GM12873 (cell line): ENCODE measurements around the gene SLC22A4.

ENCODE experiments used
- TF ChIP-seq, protein P1 (sequence below): IDR thresholded peaks from 2 replicates; pipeline ENCODE4 v1.5.1; 2012; ENCODE audit warnings: low read depth, mild to moderate bottlenecking, moderate library complexity, low read length, control low read depth; ENCODE audit not compliant: insufficient read depth; ENCODE audit errors: missing control alignments

The SLC22A4 gene

GRCh38 chr5:132365213-132365612, 71.0 kb downstream of the SLC22A4 start:
- TF ChIP-seq, protein P1, sequence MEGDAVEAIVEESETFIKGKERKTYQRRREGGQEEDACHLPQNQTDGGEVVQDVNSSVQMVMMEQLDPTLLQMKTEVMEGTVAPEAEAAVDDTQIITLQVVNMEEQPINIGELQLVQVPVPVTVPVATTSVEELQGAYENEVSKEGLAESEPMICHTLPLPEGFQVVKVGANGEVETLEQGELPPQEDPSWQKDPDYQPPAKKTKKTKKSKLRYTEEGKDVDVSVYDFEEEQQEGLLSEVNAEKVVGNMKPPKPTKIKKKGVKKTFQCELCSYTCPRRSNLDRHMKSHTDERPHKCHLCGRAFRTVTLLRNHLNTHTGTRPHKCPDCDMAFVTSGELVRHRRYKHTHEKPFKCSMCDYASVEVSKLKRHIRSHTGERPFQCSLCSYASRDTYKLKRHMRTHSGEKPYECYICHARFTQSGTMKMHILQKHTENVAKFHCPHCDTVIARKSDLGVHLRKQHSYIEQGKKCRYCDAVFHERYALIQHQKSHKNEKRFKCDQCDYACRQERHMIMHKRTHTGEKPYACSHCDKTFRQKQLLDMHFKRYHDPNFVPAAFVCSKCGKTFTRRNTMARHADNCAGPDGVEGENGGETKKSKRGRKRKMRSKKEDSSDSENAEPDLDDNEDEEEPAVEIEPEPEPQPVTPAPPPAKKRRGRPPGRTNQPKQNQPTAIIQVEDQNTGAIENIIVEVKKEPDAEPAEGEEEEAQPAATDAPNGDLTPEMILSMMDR: no peak

DNA sequence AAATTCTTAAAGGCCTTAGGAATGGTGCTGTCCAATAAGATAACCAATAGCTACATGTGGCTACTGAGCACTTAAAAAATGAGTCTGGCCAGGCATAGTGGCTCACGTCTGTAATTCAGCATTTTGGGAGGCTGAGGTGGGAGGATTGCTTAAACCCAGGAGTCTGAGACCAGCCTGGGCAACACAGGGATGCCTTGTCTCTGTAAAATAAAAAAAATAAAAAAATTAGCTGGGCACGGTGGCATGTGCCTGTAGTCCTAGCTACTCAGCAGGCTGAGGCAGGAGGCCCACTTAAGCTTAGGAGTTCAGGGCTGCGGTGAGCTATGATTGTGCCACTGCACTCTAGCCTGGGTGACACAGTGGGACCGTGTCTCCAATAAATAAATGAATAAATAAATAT, 74.0 kb downstream of the SLC22A4 start:
- TF ChIP-seq, protein P1: no peak

GRCh38 chr5:132369007-132369473, 74.8 kb downstream of the SLC22A4 start:
- TF ChIP-seq, protein P1: no peak

- TF ChIP-seq, protein P1: no peak
Observed at GRCh38 chr5:132369474-132370180, 75.4 kb downstream of the SLC22A4 start, which contains the start of gene SLC22A5. Gene SLC22A5, plus strand, starts transcription at chr5:132369710. Its CDS starts 263 bp downstream, at chr5:132369973.

DNA sequence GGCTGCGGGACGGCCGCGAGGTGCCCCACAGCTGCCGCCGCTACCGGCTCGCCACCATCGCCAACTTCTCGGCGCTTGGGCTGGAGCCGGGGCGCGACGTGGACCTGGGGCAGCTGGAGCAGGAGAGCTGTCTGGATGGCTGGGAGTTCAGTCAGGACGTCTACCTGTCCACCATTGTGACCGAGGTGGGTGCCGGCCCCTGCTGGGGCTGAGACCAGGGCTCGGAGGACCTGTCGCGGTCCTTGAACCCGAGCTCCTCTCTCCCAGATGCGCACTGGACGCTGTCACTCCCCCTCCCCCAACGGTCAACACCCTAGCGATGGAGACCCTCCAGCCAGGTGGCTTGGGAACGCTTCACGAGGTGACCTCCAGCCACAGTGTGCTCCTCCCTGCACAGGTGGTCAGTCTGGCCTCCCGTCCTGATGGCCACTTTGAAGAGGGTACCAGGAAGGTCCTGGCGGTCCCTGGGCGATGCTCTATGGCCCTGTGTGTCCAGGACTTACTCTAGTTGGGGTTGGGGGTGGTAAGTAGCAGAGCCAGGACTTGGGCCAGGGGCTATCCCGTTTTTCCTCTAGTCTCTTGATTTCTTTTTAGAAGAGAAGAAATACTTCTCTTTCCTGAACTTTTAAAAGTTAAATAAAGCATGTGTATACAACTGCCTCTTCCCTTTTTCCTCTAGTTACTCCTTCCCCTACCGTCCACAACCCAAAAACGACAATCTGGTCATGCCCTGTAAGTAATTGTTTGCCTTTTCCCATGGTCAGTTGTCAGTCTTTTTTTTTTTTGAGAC, 76.2 kb downstream of the SLC22A4 start:
- TF ChIP-seq, protein P1: no peak

GRCh38 chr5:132370971-132371602, 76.9 kb downstream of the SLC22A4 start:
- TF ChIP-seq, protein P1: no peak

GRCh38 chr5:132371603-132371994, 77.4 kb downstream of the SLC22A4 start:
- TF ChIP-seq, protein P1: no peak
